ENCODE measurements around the gene C12orf42. TPM values are rescaled to one million over a fixed set of nuclear protein-coding genes. Genes with fewer than 3 reads are reported as not detected.

Gene C12orf42
- total RNA-seq, 1 donor from 2014 or later: not detected

DNA sequence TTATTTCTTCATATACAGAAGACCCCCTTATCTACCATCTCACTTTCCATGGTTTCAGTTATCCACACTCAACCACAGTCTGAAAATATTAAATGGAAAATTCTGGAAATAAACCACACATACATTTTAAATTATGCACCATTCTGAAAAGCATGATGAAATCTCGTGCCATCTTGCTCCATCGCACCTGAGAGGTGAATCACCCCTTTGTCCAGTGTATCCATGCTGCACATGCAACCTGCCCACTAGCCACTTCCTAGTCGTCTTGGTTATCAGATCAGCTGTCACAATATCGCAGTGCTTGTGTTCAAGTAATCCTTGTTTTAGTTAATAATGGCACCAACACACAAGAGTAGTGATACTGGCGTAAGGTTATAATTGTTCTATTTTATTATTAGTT lies 145.7 kb downstream of the C12orf42 start:
- no peaks in the 10 kb centered on the region for H3K4me1 Mint-ChIP-seq (ENCODE audit: unreplicated experiment)
- TF ChIP-seq, protein P1, sequence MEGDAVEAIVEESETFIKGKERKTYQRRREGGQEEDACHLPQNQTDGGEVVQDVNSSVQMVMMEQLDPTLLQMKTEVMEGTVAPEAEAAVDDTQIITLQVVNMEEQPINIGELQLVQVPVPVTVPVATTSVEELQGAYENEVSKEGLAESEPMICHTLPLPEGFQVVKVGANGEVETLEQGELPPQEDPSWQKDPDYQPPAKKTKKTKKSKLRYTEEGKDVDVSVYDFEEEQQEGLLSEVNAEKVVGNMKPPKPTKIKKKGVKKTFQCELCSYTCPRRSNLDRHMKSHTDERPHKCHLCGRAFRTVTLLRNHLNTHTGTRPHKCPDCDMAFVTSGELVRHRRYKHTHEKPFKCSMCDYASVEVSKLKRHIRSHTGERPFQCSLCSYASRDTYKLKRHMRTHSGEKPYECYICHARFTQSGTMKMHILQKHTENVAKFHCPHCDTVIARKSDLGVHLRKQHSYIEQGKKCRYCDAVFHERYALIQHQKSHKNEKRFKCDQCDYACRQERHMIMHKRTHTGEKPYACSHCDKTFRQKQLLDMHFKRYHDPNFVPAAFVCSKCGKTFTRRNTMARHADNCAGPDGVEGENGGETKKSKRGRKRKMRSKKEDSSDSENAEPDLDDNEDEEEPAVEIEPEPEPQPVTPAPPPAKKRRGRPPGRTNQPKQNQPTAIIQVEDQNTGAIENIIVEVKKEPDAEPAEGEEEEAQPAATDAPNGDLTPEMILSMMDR (IDR thresholded peaks at IDR 0.05): no peak
- H3K4me3 Mint-ChIP-seq (ENCODE audit: unreplicated experiment): no peak overlapping the region
- H3K27me3 Mint-ChIP-seq (ENCODE audit: unreplicated experiment): no peaks in the 10 kb centered on the region
- no peak for DNase-seq (ENCODE audit: extremely low spot score, unreplicated experiment)
- peaks cover 6% of the 10 kb centered on the region for H3K9me3 Mint-ChIP-seq (ENCODE audit: unreplicated experiment)
- H3K27ac Mint-ChIP-seq (ENCODE audit: unreplicated experiment): no peak overlapping the region
- no peaks in the 10 kb centered on the region for H3K36me3 Mint-ChIP-seq (ENCODE audit: unreplicated experiment)

DNA sequence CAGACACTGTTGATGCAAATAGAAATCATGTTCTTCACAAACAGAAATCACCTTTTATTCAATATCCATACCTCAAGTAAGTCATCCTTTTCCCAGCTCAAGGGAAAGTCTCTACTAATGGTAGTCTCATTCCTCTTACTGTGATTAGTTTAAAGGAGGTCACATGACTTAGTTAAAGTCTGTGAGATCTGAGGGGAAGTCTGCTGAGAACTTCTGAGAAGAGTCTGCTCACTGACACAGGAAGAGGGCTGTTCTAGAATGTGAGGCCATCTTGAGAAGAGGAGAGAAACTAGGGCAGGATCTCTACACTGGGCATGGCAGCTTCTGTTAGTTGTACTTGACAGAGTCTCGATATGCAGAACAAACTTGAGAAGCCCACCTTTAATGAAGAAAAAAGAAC lies 146.8 kb downstream of the C12orf42 start:
- Mint-ChIP-seq H3K27me3 (ENCODE audit: unreplicated experiment) (no peaks in the 10 kb centered on the region), H3K9me3 (ENCODE audit: unreplicated experiment) (peaks cover 3% of the 10 kb centered on the region)
- DNase-seq (ENCODE audit: extremely low spot score, unreplicated experiment): no peak

GRCh38 chr12:103336940-103337339 lies 158.8 kb downstream of the C12orf42 start:
- no peak overlapping the region for H3K27ac Mint-ChIP-seq (ENCODE audit: unreplicated experiment)
- TF ChIP-seq, protein P1 (IDR thresholded peaks at IDR 0.05): no peak
- H3K36me3 Mint-ChIP-seq (ENCODE audit: unreplicated experiment): no peaks in the 10 kb centered on the region
- peaks cover 4% of the 10 kb centered on the region for H3K9me3 Mint-ChIP-seq (ENCODE audit: unreplicated experiment)
- DNase-seq (ENCODE audit: extremely low spot score, unreplicated experiment): no peak
- H3K4me1 Mint-ChIP-seq (ENCODE audit: unreplicated experiment): no peaks in the 10 kb centered on the region
- H3K4me3 Mint-ChIP-seq (ENCODE audit: unreplicated experiment): no peak overlapping the region
- no peaks in the 10 kb centered on the region for H3K27me3 Mint-ChIP-seq (ENCODE audit: unreplicated experiment)

More for the DNA sequence above, 146.8 kb downstream of the C12orf42 start:
- TF ChIP-seq, protein P1 (IDR thresholded peaks at IDR 0.05): no peak
- no peaks in the 10 kb centered on the region for H3K4me1 Mint-ChIP-seq (ENCODE audit: unreplicated experiment)
- H3K27ac Mint-ChIP-seq (ENCODE audit: unreplicated experiment): no peak overlapping the region
- H3K36me3 Mint-ChIP-seq (ENCODE audit: unreplicated experiment): no peaks in the 10 kb centered on the region
- no peak overlapping the region for H3K4me3 Mint-ChIP-seq (ENCODE audit: unreplicated experiment)

GRCh38 chr12:103334466-103334865 lies 161.3 kb downstream of the C12orf42 start:
- H3K4me3 Mint-ChIP-seq (ENCODE audit: unreplicated experiment): no peak overlapping the region

GRCh38 chr12:103333676-103334075 lies 162.1 kb downstream of the C12orf42 start:
- Mint-ChIP-seq H3K36me3 (ENCODE audit: unreplicated experiment) (no peaks in the 10 kb centered on the region), H3K4me3 (ENCODE audit: unreplicated experiment) (no peak overlapping the region), H3K27me3 (ENCODE audit: unreplicated experiment) (no peaks in the 10 kb centered on the region)

More at GRCh38 chr12:103334466-103334865, 161.3 kb downstream of the C12orf42 start:
- TF ChIP-seq, protein P1 (IDR thresholded peaks at IDR 0.05): no peak
- H3K4me1 Mint-ChIP-seq (ENCODE audit: unreplicated experiment): no peaks in the 10 kb centered on the region
- no peaks in the 10 kb centered on the region for H3K36me3 Mint-ChIP-seq (ENCODE audit: unreplicated experiment)
- no peaks in the 10 kb centered on the region for H3K9me3 Mint-ChIP-seq (ENCODE audit: unreplicated experiment)
- H3K27ac Mint-ChIP-seq (ENCODE audit: unreplicated experiment): no peak overlapping the region
- H3K27me3 Mint-ChIP-seq (ENCODE audit: unreplicated experiment): no peaks in the 10 kb centered on the region
- DNase-seq (ENCODE audit: extremely low spot score, unreplicated experiment): no peak

More at GRCh38 chr12:103333676-103334075, 162.1 kb downstream of the C12orf42 start:
- Mint-ChIP-seq H3K4me1 (ENCODE audit: unreplicated experiment) (no peaks in the 10 kb centered on the region), H3K9me3 (ENCODE audit: unreplicated experiment) (no peaks in the 10 kb centered on the region), H3K27ac (ENCODE audit: unreplicated experiment) (no peak overlapping the region)
- TF ChIP-seq, protein P1 (IDR thresholded peaks at IDR 0.05): no peak
- DNase-seq (ENCODE audit: extremely low spot score, unreplicated experiment): no peak
